Retinal pigment epithelial cell (primary cell): ENCODE results near the gene ZNF133.
"Not testable (repeated sequence)": the region's sequence is repeated elsewhere in the genome, so short reads cannot be mapped to it uniquely, and the experiment has no call there.

ENCODE experiments used
- DNase-seq: peaks from one replicate; pipeline ENCODE4 v3.0.0-alpha.2; 2010; ENCODE audit warnings: low read depth
- H3K4me3 ChIP-seq: 2 replicates; pipeline ENCODE4 v1.5.1; 2011; ENCODE audit warnings: mild to moderate bottlenecking, low read length, control low read depth, moderate library complexity
- TF ChIP-seq, protein P1 (sequence below): conservative IDR thresholded peaks from 2 replicates; pipeline ENCODE4 v1.5.1; 2011; ENCODE audit warnings: low read depth, low read length, control low read depth, inconsistent platforms

Gene ZNF133

DNA sequence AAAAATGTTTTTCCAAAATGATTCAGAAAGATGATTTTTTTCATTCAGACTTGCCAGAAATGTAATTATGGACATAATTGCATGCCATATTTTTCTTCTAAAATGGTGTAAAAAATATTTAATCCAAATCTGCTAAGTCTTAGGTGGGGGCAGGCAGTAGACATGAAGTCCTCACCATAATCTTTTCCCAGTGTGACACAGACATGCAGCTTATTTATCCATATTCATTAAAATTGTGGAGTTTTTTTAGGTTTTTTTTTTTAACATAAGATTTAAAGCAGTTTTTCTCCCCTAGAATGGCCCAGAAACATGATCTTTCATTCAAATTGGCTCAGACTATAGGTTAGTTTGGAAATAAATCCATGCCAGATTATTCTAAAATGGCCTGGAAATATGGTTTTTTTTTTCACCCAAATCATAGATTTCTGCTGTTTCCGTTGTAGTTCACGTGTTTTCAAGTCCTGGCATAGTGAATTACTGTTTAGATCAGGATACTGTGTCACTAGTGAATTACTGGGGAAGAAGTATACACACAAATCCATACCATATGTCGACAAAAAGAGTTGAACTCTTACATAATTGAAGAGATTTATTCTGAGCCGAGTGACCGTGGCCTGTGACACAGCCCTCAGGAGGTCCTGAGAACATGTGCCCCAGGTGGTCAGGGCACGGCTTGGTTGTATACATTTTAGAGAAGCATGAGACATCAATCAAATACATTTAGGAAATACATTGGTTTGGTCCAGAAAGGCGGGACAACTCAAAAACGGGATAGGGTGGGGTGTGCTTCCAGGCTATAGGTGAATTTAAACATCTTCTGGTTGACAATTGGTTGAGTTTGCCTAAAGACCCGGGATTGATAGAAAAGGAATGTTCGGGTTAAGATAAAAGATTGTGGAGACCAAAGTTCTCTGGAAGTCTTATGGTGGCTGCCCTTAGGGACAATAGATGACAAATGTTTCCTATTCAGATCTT lies 33.9 kb downstream of the ZNF133 start:
- DNase-seq = no peak
- H3K4me3 ChIP-seq = no peak overlapping the region
- TF ChIP-seq, protein P1, sequence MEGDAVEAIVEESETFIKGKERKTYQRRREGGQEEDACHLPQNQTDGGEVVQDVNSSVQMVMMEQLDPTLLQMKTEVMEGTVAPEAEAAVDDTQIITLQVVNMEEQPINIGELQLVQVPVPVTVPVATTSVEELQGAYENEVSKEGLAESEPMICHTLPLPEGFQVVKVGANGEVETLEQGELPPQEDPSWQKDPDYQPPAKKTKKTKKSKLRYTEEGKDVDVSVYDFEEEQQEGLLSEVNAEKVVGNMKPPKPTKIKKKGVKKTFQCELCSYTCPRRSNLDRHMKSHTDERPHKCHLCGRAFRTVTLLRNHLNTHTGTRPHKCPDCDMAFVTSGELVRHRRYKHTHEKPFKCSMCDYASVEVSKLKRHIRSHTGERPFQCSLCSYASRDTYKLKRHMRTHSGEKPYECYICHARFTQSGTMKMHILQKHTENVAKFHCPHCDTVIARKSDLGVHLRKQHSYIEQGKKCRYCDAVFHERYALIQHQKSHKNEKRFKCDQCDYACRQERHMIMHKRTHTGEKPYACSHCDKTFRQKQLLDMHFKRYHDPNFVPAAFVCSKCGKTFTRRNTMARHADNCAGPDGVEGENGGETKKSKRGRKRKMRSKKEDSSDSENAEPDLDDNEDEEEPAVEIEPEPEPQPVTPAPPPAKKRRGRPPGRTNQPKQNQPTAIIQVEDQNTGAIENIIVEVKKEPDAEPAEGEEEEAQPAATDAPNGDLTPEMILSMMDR = no peak

GRCh38 chr20:18323705-18324104 lies 35.4 kb downstream of the ZNF133 start:
- TF ChIP-seq, protein P1 = no peak
- H3K4me3 ChIP-seq = no peak overlapping the region
- no peak for DNase-seq

DNA sequence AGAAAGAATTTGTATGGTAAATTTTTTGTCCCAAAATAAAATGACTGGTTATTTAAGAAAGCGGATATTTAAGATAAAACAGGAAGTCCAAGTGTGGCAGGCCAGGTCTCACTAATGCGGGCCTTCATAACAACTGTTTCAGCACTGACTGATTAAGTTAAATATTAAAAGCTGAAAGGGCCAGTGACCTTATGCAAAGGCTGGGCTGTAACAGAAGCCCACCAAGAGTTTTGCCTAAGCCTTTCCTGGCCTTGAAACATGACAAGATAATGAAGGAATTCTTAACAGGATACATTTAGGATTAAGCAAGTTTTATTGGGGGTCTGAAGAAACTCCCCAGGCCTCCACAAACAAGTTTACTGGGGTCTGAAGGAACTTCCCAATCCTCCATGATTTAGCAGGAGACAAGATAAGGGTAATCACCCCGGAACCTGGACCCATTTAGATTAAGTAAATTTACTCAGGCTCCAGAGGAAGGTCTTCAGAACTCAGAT lies 36.3 kb downstream of the ZNF133 start:
- TF ChIP-seq, protein P1 = no peak
- DNase-seq = no peak
- no peak overlapping the region for H3K4me3 ChIP-seq

DNA sequence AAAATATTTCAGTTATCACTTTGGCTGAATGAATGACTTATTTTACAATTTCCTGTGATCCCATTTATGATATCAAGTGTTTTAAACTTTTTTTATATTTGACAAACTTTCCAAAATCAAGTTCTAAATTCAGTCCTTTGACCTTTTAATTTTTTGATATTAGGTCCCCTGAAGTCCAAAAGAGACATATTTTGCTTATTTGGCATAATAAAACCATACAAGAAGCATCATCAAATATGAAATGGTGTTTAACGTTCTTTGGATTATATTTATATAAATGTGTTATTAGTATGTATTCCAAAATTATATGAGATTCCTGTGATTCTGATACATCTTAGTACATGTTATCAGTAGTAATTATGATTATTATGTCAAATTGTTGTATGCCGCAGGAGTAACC lies 38.7 kb downstream of the ZNF133 start:
- TF ChIP-seq, protein P1 = no peak
- no peak overlapping the region for H3K4me3 ChIP-seq

GRCh38 chr20:18331694-18332093 lies 43.4 kb downstream of the ZNF133 start:
- no peak for DNase-seq
- TF ChIP-seq, protein P1 = no peak

More for the DNA sequence above, 38.7 kb downstream of the ZNF133 start:
- no peak for DNase-seq

GRCh38 chr20:18349749-18350148 lies 61.4 kb downstream of the ZNF133 start:
- not testable (repeated sequence) for H3K4me3 ChIP-seq, DNase-seq

More at GRCh38 chr20:18331694-18332093, 43.4 kb downstream of the ZNF133 start:
- no peak overlapping the region for H3K4me3 ChIP-seq

DNA sequence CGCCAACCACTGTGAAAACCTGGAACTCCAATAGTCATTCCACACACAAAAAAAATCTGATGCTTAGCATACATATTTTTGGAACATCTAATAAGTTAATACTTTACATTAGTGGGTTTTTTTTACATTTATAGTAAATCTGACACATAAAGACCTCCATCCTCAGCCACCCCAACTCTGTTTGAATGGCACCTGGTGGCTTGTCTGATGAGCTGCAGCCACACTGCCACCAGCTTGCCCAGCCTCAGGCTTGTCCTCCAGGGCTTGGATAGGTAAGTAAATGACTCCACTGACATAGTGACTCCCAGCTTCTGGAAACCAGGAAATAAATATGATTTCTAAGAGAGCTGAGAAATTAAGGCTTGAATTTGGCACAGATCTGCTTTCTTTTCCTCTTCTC lies 71.5 kb downstream of the ZNF133 start:
- no peak for DNase-seq
- no peak overlapping the region for H3K4me3 ChIP-seq
- TF ChIP-seq, protein P1 = no peak
